Astrocyte (in vitro differentiated cells and primary cell): ENCODE results near the gene UNC5B. TPM values are rescaled to one million over a fixed set of nuclear protein-coding genes. Genes with fewer than 3 reads are reported as not detected.

Source experiments
- DNase-seq: peaks from one replicate; pipeline ENCODE4 v3.0.0-alpha.2; 2010; ENCODE audit warnings: low read depth
- FAIRE-seq: peaks from 2 replicates; lab custom pipeline; 2011; peaks lifted over from hg19 to GRCh38; lab: Jason Lieb, UNC
- H2AFZ ChIP-seq: 2 replicates; pipeline ENCODE4 v1.6.0; 2012; ENCODE audit warnings: low read depth, low read length, inconsistent platforms
- H3K27ac ChIP-seq: 2 replicates; pipeline ENCODE4 v1.5.1; 2011; ENCODE audit warnings: low read depth, low read length, inconsistent platforms
- H3K27me3 ChIP-seq: 2 replicates; pipeline ENCODE4 v1.6.0; 2011; ENCODE audit warnings: low read length, inconsistent platforms; ENCODE audit not compliant: insufficient read depth
- H3K36me3 ChIP-seq: 2 replicates; pipeline ENCODE4 v1.5.1; 2011; ENCODE audit warnings: low read length, inconsistent platforms; ENCODE audit not compliant: insufficient read depth
- H3K4me1 ChIP-seq: 2 replicates; pipeline ENCODE4 v1.5.1; 2011; ENCODE audit warnings: low read length, inconsistent platforms; ENCODE audit not compliant: insufficient read depth
- H3K4me2 ChIP-seq: 2 replicates; pipeline ENCODE4 v1.6.0; 2012; ENCODE audit warnings: low read length, inconsistent platforms
- H3K4me3 ChIP-seq: 2 replicates; pipeline ENCODE4 v1.5.1; 2011; ENCODE audit warnings: low read depth, mild to moderate bottlenecking, low read length, inconsistent platforms; ENCODE audit not compliant: insufficient read depth
- H3K79me2 ChIP-seq: 2 replicates; pipeline ENCODE4 v1.6.0; 2012; ENCODE audit warnings: mild to moderate bottlenecking, low read length, inconsistent platforms; ENCODE audit not compliant: insufficient read depth
- H3K9ac ChIP-seq: 2 replicates; pipeline ENCODE4 v1.6.0; 2012; ENCODE audit warnings: mild to moderate bottlenecking, low read length, inconsistent platforms
- H3K9me3 ChIP-seq: 2 replicates; pipeline ENCODE4 v1.5.1; 2012; ENCODE audit warnings: low read depth, mild to moderate bottlenecking, low read length, inconsistent platforms; ENCODE audit not compliant: insufficient read depth
- H4K20me1 ChIP-seq: 2 replicates; pipeline ENCODE4 v1.6.0; 2012; ENCODE audit warnings: low read length, inconsistent platforms; ENCODE audit not compliant: insufficient read depth
- H3K27ac Mint-ChIP-seq: one replicate; pipeline ENCODE4 v1.8.0; 2021; ENCODE audit warnings: mild to moderate bottlenecking, mixed read lengths; ENCODE audit not compliant: unreplicated experiment
- H3K27me3 Mint-ChIP-seq: one replicate; pipeline ENCODE4 v1.8.0; 2021; ENCODE audit warnings: low read depth, mixed read lengths; ENCODE audit not compliant: unreplicated experiment
- H3K36me3 Mint-ChIP-seq: one replicate; pipeline ENCODE4 v1.8.0; 2021; ENCODE audit warnings: low read depth, mixed read lengths; ENCODE audit not compliant: unreplicated experiment
- H3K4me1 Mint-ChIP-seq: one replicate; pipeline ENCODE4 v1.8.0; 2021; ENCODE audit warnings: low read depth, mixed read lengths; ENCODE audit not compliant: unreplicated experiment
- H3K4me3 Mint-ChIP-seq: one replicate; pipeline ENCODE4 v1.8.0; 2021; ENCODE audit warnings: mild to moderate bottlenecking, moderate library complexity, mixed read lengths; ENCODE audit not compliant: unreplicated experiment
- H3K9me3 Mint-ChIP-seq: one replicate; pipeline ENCODE4 v1.8.0; 2021; ENCODE audit warnings: mild to moderate bottlenecking, mixed read lengths; ENCODE audit not compliant: unreplicated experiment
- CTCF ChIP-seq: IDR thresholded peaks from 2 replicates; pipeline ENCODE4 v1.5.1; 2011; ENCODE audit warnings: low read depth, mild to moderate bottlenecking, inconsistent platforms, low read length, moderate library complexity; ENCODE audit not compliant: insufficient read depth
- EZH2 ChIP-seq: IDR thresholded peaks from 2 replicates; pipeline ENCODE4 v1.6.1; 2012; ENCODE audit warnings: mild to moderate bottlenecking, low read length, inconsistent platforms; ENCODE audit not compliant: insufficient read depth
- total RNA-seq: library from RNA; stranded (reverse); gene quantifications from 2 replicates; pipeline ENCODE4 v1.2.1, GENCODE V29; 2021

UNC5B gene
- total RNA-seq, 1 donor from 2014 or later: 15.0 TPM

GRCh38 chr10:71251319-71251718 is 38.9 kb downstream of the UNC5B start:
- Histone ChIP-seq H3K79me2 (peaks cover 16% of the 10 kb centered on the region), H3K36me3 (no peaks in the 10 kb centered on the region), H3K4me2 (no peak overlapping the region), H3K9me3 (no peaks in the 10 kb centered on the region), H3K4me3 (no peak overlapping the region), H3K27me3 (no peaks in the 10 kb centered on the region), H2AFZ (no peak overlapping the region), H3K9ac (no peak overlapping the region), H3K27ac (no peak overlapping the region), H3K4me1 (peaks cover 27% of the 10 kb centered on the region), H4K20me1 (peaks cover 60% of the 10 kb centered on the region)
- peaks cover 11% of the 10 kb centered on the region for H3K27me3 Mint-ChIP-seq
- peak overlapping the region; percentile 44 for H3K27ac Mint-ChIP-seq
- no peaks in the 10 kb centered on the region for H3K9me3 Mint-ChIP-seq
- DNase-seq: no peak
- TF ChIP-seq EZH2 (no peak), CTCF (no peak)
- peaks cover 2% of the 10 kb centered on the region for H3K36me3 Mint-ChIP-seq
- FAIRE-seq: no peak
- no peak overlapping the region for H3K4me3 Mint-ChIP-seq
- H3K4me1 Mint-ChIP-seq: peaks cover 38% of the 10 kb centered on the region

GRCh38 chr10:71252220-71252619 is 39.9 kb downstream of the UNC5B start:
- H3K9me3 ChIP-seq: no peaks in the 10 kb centered on the region
- Mint-ChIP-seq H3K4me3 (peak overlapping the region; percentile 5), H3K36me3 (peaks cover 3% of the 10 kb centered on the region), H3K27me3 (peaks cover 11% of the 10 kb centered on the region), H3K9me3 (no peaks in the 10 kb centered on the region), H3K4me1 (peaks cover 32% of the 10 kb centered on the region), H3K27ac (no peak overlapping the region)
- no peak overlapping the region for H3K4me3 ChIP-seq
- no peak for TF ChIP-seq EZH2
- TF ChIP-seq CTCF: no peak
- peaks cover 53% of the 10 kb centered on the region for H4K20me1 ChIP-seq
- no peak overlapping the region for H3K27ac ChIP-seq
- no peak for FAIRE-seq
- H3K27me3 ChIP-seq: no peaks in the 10 kb centered on the region
- no peak for DNase-seq
- no peaks in the 10 kb centered on the region for H3K36me3 ChIP-seq
- no peak overlapping the region for H3K9ac ChIP-seq
- H3K4me2 ChIP-seq: no peak overlapping the region
- H3K79me2 ChIP-seq: peaks cover 16% of the 10 kb centered on the region
- H3K4me1 ChIP-seq: peaks cover 22% of the 10 kb centered on the region
- no peak overlapping the region for H2AFZ ChIP-seq

- H3K9ac ChIP-seq: no peak overlapping the region
- TF ChIP-seq EZH2 (no peak), CTCF (no peak)
- H3K4me1 Mint-ChIP-seq: peaks cover 28% of the 10 kb centered on the region
- no peak overlapping the region for H3K27ac Mint-ChIP-seq
- no peak overlapping the region for H3K4me3 ChIP-seq
- H3K9me3 ChIP-seq: no peaks in the 10 kb centered on the region
- no peak overlapping the region for H3K4me3 Mint-ChIP-seq
- FAIRE-seq: no peak
- no peak overlapping the region for H3K27ac ChIP-seq
- peaks cover 20% of the 10 kb centered on the region for H3K4me1 ChIP-seq
- DNase-seq: no peak
- peaks cover 6% of the 10 kb centered on the region for H3K27me3 Mint-ChIP-seq
- H2AFZ ChIP-seq: no peak overlapping the region
- peak overlapping the region; percentile 72 for H3K4me2 ChIP-seq
- H3K36me3 ChIP-seq: no peaks in the 10 kb centered on the region
- H4K20me1 ChIP-seq: peaks cover 45% of the 10 kb centered on the region
- H3K9me3 Mint-ChIP-seq: no peaks in the 10 kb centered on the region
- no peaks in the 10 kb centered on the region for H3K27me3 ChIP-seq
- H3K36me3 Mint-ChIP-seq: peaks cover 9% of the 10 kb centered on the region
- peaks cover 16% of the 10 kb centered on the region for H3K79me2 ChIP-seq
Measured at GRCh38 chr10:71253981-71254818, 41.8 kb downstream of the UNC5B start.
